H9 (cell line): ENCODE results near the gene PHAF1. TPM values are rescaled to one million over a fixed set of nuclear protein-coding genes. Genes with fewer than 3 reads are reported as not detected.

Experiments
- DNase-seq: peaks from one replicate; pipeline ENCODE4 v3.0.0-alpha.2; 2017
- H2AFZ ChIP-seq: one replicate; pipeline ENCODE4 v1.6.1; 2013; ENCODE audit warnings: mild to moderate bottlenecking, low read length, control low read depth, moderate library complexity
- H2AK5ac ChIP-seq: 2 replicates; pipeline ENCODE4 v1.6.1; 2013; ENCODE audit warnings: low read length, control low read depth, mixed read lengths; ENCODE audit not compliant: insufficient read length
- H2BK120ac ChIP-seq: one replicate; pipeline ENCODE4 v1.6.1; 2013; ENCODE audit warnings: low read depth, mild to moderate bottlenecking, low read length, control low read depth, inconsistent platforms; ENCODE audit not compliant: poor library complexity, severe bottlenecking
- H2BK12ac ChIP-seq: 2 replicates; pipeline ENCODE4 v1.6.1; 2013; ENCODE audit warnings: low read length, control low read depth, mixed read lengths, low read depth; ENCODE audit not compliant: insufficient read length
- H2BK15ac ChIP-seq: 2 replicates; pipeline ENCODE4 v1.6.1; 2013; ENCODE audit warnings: low read depth, low read length, control low read depth
- H2BK20ac ChIP-seq: one replicate; pipeline ENCODE4 v1.6.1; 2013; ENCODE audit warnings: low read depth, mild to moderate bottlenecking, low read length, control low read depth, inconsistent platforms; ENCODE audit not compliant: poor library complexity, severe bottlenecking
- H2BK5ac ChIP-seq: 2 replicates; pipeline ENCODE4 v1.6.1; 2013; ENCODE audit warnings: low read length, control low read depth, mixed read lengths; ENCODE audit not compliant: insufficient read length
- H3K14ac ChIP-seq: 2 replicates; pipeline ENCODE4 v1.6.1; 2013; ENCODE audit warnings: low read length, control low read depth; ENCODE audit not compliant: insufficient read depth
- H3K18ac ChIP-seq: 2 replicates; pipeline ENCODE4 v1.6.1; 2013; ENCODE audit warnings: low read depth, mild to moderate bottlenecking, mixed read lengths, low read length, control low read depth; ENCODE audit not compliant: insufficient read length
- H3K23ac ChIP-seq: 2 replicates; pipeline ENCODE4 v1.6.1; 2013; ENCODE audit warnings: low read length, control low read depth, mixed read lengths, low read depth; ENCODE audit not compliant: insufficient read length
- H3K23me2 ChIP-seq: 2 replicates; pipeline ENCODE4 v1.6.1; 2013; ENCODE audit warnings: low read depth, mild to moderate bottlenecking, mixed read lengths, low read length, control low read depth; ENCODE audit not compliant: insufficient read length, poor library complexity, severe bottlenecking
- H3K27ac ChIP-seq: 2 replicates; pipeline ENCODE4 v1.5.1; 2013; ENCODE audit warnings: low read length, control low read depth, mixed read lengths, low read depth; ENCODE audit not compliant: insufficient read length
- H3K27me3 ChIP-seq: 2 replicates; pipeline ENCODE4 v1.6.1; 2013; ENCODE audit warnings: low read length, control low read depth, inconsistent platforms; ENCODE audit not compliant: insufficient read depth
- H3K4ac ChIP-seq: 2 replicates; pipeline ENCODE4 v1.6.1; 2013; ENCODE audit warnings: low read depth, mild to moderate bottlenecking, control low read depth, inconsistent platforms, low read length, moderate library complexity
- H3K4me1 ChIP-seq: 2 replicates; pipeline ENCODE4 v1.6.1; 2013; ENCODE audit warnings: low read length, control low read depth, inconsistent platforms; ENCODE audit not compliant: insufficient read depth
- H3K4me2 ChIP-seq: 2 replicates; pipeline ENCODE4 v1.6.1; 2013; ENCODE audit warnings: low read length, control low read depth, mixed read lengths; ENCODE audit not compliant: insufficient read length, insufficient read depth
- H3K56ac ChIP-seq: 2 replicates; pipeline ENCODE4 v1.6.1; 2013; ENCODE audit warnings: low read depth, mild to moderate bottlenecking, mixed read lengths, low read length, control low read depth; ENCODE audit not compliant: insufficient read length
- H3K79me1 ChIP-seq: 2 replicates; pipeline ENCODE4 v1.6.1; 2013; ENCODE audit warnings: low read depth, mild to moderate bottlenecking, moderate library complexity, low read length, control low read depth, inconsistent platforms; ENCODE audit not compliant: insufficient read depth, poor library complexity, severe bottlenecking
- H3K79me2 ChIP-seq: 2 replicates; pipeline ENCODE4 v1.6.1; 2013; ENCODE audit warnings: low read length, control low read depth, inconsistent platforms; ENCODE audit not compliant: insufficient read depth
- H3K9ac ChIP-seq: 2 replicates; pipeline ENCODE4 v1.6.1; 2013; ENCODE audit warnings: low read length, control low read depth, mixed read lengths; ENCODE audit not compliant: insufficient read length; ENCODE audit errors: extremely low read depth
- H3K9me3 ChIP-seq: one replicate; pipeline ENCODE4 v1.6.1; 2013; ENCODE audit warnings: low read depth, low read length, inconsistent platforms; ENCODE audit not compliant: control insufficient read depth
- H3T11ph ChIP-seq: one replicate; pipeline ENCODE4 v1.6.1; 2013; ENCODE audit warnings: mild to moderate bottlenecking, low read length, control low read depth, inconsistent platforms
- H4K20me1 ChIP-seq: one replicate; pipeline ENCODE4 v1.6.1; 2013; ENCODE audit not compliant: control insufficient read depth, insufficient read length, insufficient read depth
- H4K5ac ChIP-seq: 2 replicates; pipeline ENCODE4 v1.6.1; 2013; ENCODE audit warnings: low read depth, mild to moderate bottlenecking, mixed read lengths, low read length, control low read depth; ENCODE audit not compliant: insufficient read length
- H4K8ac ChIP-seq: replicated peaks from 2 replicates; pipeline ENCODE4 v1.6.1; 2013; ENCODE audit warnings: low read length, control low read depth, mixed read lengths, low read depth; ENCODE audit not compliant: insufficient read length
- H4K91ac ChIP-seq: 2 replicates; pipeline ENCODE4 v1.6.1; 2013; ENCODE audit warnings: low read depth, mild to moderate bottlenecking, moderate library complexity, mixed read lengths, low read length, control low read depth; ENCODE audit not compliant: insufficient read length
- H3K27ac Mint-ChIP-seq, 3 experiments: 2 replicates in 2 of 3; 3 replicates in 1 of 3; pipeline ENCODE4 v1.8.0; 2020 to 2021; ENCODE audit warnings: mixed read lengths in 3 of 3, mild to moderate bottlenecking in 1 of 3, moderate library complexity in 1 of 3
- H3K27me3 Mint-ChIP-seq: 2 replicates; pipeline ENCODE4 v1.8.0; 2021; ENCODE audit warnings: low read depth, mild to moderate bottlenecking, moderate library complexity, mixed read lengths
- H3K36me3 Mint-ChIP-seq, 3 experiments: 2 replicates in 2 of 3; 3 replicates in 1 of 3; pipeline ENCODE4 v1.8.0; 2020 to 2021; ENCODE audit warnings: low read depth in 3 of 3, mixed read lengths in 3 of 3; ENCODE audit not compliant: insufficient read depth in 1 of 3
- H3K4me1 Mint-ChIP-seq, 2 experiments: 2 replicates each; pipeline ENCODE4 v1.8.0; 2020; ENCODE audit warnings: mixed read lengths in 2 of 2
- H3K4me3 Mint-ChIP-seq, 2 experiments: 2 replicates in 1 of 2; 3 replicates in 1 of 2; pipeline ENCODE4 v1.8.0; 2020 to 2021; ENCODE audit warnings: mild to moderate bottlenecking in 2 of 2, mixed read lengths in 2 of 2, moderate library complexity in 1 of 2
- H3K9me3 Mint-ChIP-seq, 2 experiments: 2 replicates in 1 of 2; 3 replicates in 1 of 2; pipeline ENCODE4 v1.8.0; 2020; ENCODE audit warnings: mild to moderate bottlenecking in 2 of 2, mixed read lengths in 2 of 2, moderate library complexity in 1 of 2
- CTCF ChIP-seq: fragments of 200-600 bp; sonication (generic); conservative IDR thresholded peaks from 3 replicates; pipeline ENCODE4 v1.8.0; 2021; ENCODE audit warnings: antibody characterized with exemption, mild to moderate bottlenecking
- WGBS: extraction: QIAGEN DNeasy Blood & Tissue Kit; methylation state at CpG from one replicate; pipeline ENCODE4 v1.1.7; 2013; ENCODE audit warnings: missing lambda C conversion rate, low lambda C conversion rate, mixed read lengths; ENCODE audit not compliant: insufficient read length; ENCODE audit errors: extremely low coverage; 5-methylcytosine and 5-hydroxymethylcytosine counted together
- total RNA-seq: library from RNA; stranded (reverse); gene quantifications from 2 replicates; pipeline ENCODE4 v1.2.1, GENCODE V29; 2021

The PHAF1 gene
- total RNA-seq, 1 experiment from 2014 or later, result 18.8 TPM

GRCh38 chr16:67082891-67083290 lies 26.9 kb upstream of the PHAF1 start:
- no peak overlapping the region for H4K8ac ChIP-seq
- H4K20me1 ChIP-seq, result no peaks in the 10 kb centered on the region
- no peak overlapping the region for H3K23ac ChIP-seq
- no peak for DNase-seq
- H3T11ph ChIP-seq, result no peak overlapping the region
- H3K9me3 Mint-ChIP-seq, result no peaks in the 10 kb centered on the region
- H3K36me3 Mint-ChIP-seq, result peaks cover 0 to 16% (median 0%) of the 10 kb centered on the region in 3 experiments; a peak in 3 of 7 replicates
- no peaks in the 10 kb centered on the region for H3K4me1 Mint-ChIP-seq
- H2AFZ ChIP-seq, result no peak overlapping the region
- H3K18ac ChIP-seq, result no peak overlapping the region
- no peak overlapping the region for H4K5ac ChIP-seq
- no peak for TF ChIP-seq CTCF
- H3K27me3 Mint-ChIP-seq, result no peaks in the 10 kb centered on the region
- no peak overlapping the region for H3K56ac ChIP-seq
- no peak overlapping the region for H2AK5ac ChIP-seq
- H3K4ac ChIP-seq, result no peak overlapping the region
- no peak overlapping the region for H2BK120ac ChIP-seq
- H2BK12ac ChIP-seq, result no peak overlapping the region
- no peaks in the 10 kb centered on the region for H3K27me3 ChIP-seq
- no peak overlapping the region for H2BK20ac ChIP-seq
- no peak overlapping the region for H3K4me2 ChIP-seq
- H4K91ac ChIP-seq, result no peak overlapping the region
- no peak overlapping the region for H3K27ac ChIP-seq
- no CpG with 5 or more reads among the region's 1 CpG for WGBS
- no peak overlapping the region for H3K4me3 Mint-ChIP-seq
- no peak overlapping the region for H2BK5ac ChIP-seq
- H3K9me3 ChIP-seq, result no peaks in the 10 kb centered on the region
- H3K14ac ChIP-seq, result no peak overlapping the region
- H2BK15ac ChIP-seq, result no peak overlapping the region
- no peaks in the 10 kb centered on the region for H3K23me2 ChIP-seq
- peaks cover 2% of the 10 kb centered on the region for H3K79me1 ChIP-seq
- no peak overlapping the region for H3K27ac Mint-ChIP-seq
- H3K79me2 ChIP-seq, result no peaks in the 10 kb centered on the region
- no peak overlapping the region for H3K9ac ChIP-seq
- no peaks in the 10 kb centered on the region for H3K4me1 ChIP-seq
